GM18526 (cell line): ENCODE results near the gene CT47A7.
"Not testable (repeated sequence)": the region's sequence is repeated elsewhere in the genome, so short reads cannot be mapped to it uniquely, and the experiment has no call there.

Source experiments
- POLR2A ChIP-seq: IDR thresholded peaks from 3 replicates; pipeline ENCODE4 v1.6.1; 2011; ENCODE audit not compliant: insufficient read length; ENCODE audit errors: extremely low read depth

The CT47A7 gene

GRCh38 chrX:120956500-120956899, at the start of gene CT47A7:
Gene CT47A7 (minus strand): TSS chrX:120956600. CDS start chrX:120956345, 255 bp downstream.
- not testable (repeated sequence) for TF ChIP-seq POLR2A

DNA sequence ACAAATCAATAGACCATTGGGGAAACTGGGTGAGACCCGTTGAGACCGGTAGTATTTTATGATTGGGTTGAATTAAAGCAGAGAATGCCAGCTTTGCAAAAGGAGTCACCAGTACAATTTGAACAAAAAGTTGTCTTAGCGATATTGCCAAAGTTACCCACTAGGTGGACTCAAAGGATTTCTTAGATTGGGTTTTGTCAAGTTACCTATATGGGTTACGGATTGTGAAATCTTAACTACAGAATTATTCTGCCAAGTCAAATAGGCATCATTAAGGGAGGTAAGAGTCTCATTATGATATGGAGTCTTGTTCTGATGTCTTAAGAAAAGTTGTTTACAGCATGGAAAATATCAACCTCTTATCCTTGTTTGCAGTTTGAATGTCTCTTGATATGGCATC, 44.2 kb upstream of the CT47A7 start:
- TF ChIP-seq POLR2A: no peak

DNA sequence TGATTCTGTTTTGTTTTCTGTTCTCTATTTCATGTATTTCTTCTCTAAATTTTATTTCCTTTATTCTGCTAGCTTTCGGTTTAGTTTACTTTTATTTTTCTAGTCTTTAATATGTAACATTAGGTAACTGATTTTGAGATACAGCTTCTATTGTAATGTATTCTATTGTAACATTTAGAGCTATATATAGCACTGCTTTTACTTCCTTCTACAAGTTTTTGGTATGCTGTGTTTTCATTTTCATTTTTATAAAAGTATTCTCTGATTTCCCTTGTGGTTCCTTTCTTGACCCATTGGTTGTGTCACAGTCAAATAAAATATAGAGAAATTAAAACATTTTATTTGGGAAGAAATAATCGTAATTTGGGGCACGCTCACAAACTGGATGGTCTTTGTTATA, 43.0 kb upstream of the CT47A7 start:
- no peak for TF ChIP-seq POLR2A

DNA sequence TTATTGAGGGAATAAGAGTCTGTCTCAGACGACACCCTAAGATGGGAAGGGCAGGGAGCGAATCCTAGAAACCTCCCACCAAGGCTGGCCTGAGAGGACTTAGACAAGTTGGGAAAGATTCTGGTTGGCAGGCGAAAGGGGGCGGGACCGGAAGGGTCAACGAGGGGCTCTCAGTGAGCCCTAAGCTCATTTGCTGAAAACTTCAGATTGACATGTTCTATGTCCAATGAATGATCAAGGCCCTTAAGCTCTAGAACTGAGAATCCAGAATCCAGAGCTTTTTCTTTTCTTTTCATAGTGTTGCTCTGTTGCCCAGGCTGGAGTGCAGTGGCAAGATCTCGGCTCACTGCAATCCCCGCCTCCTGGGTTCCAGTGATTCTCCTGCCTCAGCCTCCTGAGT, 29.3 kb upstream of the CT47A7 start, which contains the start of gene CT47A1:
TSS of gene CT47A1 (minus strand) at position 101 of the 400 bp plus-strand sequence. CDS start 231 bp downstream, outside the sequence.
- not testable (repeated sequence) for TF ChIP-seq POLR2A
